K562 (cell line): ENCODE results near the gene LATS1. TPM values are rescaled to one million over a fixed set of nuclear protein-coding genes. Genes with fewer than 3 reads are reported as not detected.

ENCODE experiments used
- ARID3A ChIP-seq: IDR thresholded peaks from 2 replicates; pipeline ENCODE4 v1.6.1; 2012; ENCODE audit warnings: low read depth, low read length, improper control_type of control experiment, borderline replicate concordance
- ASH1L ChIP-seq: fragments of 450-650 bp; IDR thresholded peaks from 2 replicates; pipeline ENCODE4 v1.6.1; 2018; ENCODE audit warnings: borderline replicate concordance, mild to moderate bottlenecking, low read depth; ENCODE audit not compliant: partially characterized antibody
- BHLHE40 ChIP-seq: IDR thresholded peaks from 2 replicates; pipeline ENCODE4 v1.6.1; 2011; ENCODE audit warnings: low read length, improper control_type of control experiment
- CHCHD3 ChIP-seq: fragments of 250-450 bp; sonication (Bioruptor Pico); IDR thresholded peaks from 2 replicates; pipeline ENCODE4 v2.1.2; 2022; ENCODE audit warnings: mild to moderate bottlenecking
- CTBP1 ChIP-seq: fragments of 450-650 bp; IDR thresholded peaks from 2 replicates; pipeline ENCODE4 v1.6.1; 2016; ENCODE audit warnings: borderline replicate concordance
- DDX20 ChIP-seq: fragments of 450-650 bp; IDR thresholded peaks from 2 replicates; pipeline ENCODE4 v1.6.1; 2016; ENCODE audit warnings: missing genetic modification characterization, low read depth, mild to moderate bottlenecking, missing compliant biosample characterization, moderate library complexity
- ELF2 ChIP-seq: fragments of 250-450 bp; sonication (Bioruptor Pico); IDR thresholded peaks from 2 replicates; pipeline ENCODE4 v1.5.0; 2021; ENCODE audit warnings: mild to moderate bottlenecking
- EWSR1 ChIP-seq: fragments of 450-650 bp; IDR thresholded peaks from 2 replicates; pipeline ENCODE4 v1.6.1; 2018; ENCODE audit warnings: borderline replicate concordance, mild to moderate bottlenecking, low read depth, moderate library complexity; ENCODE audit not compliant: partially characterized antibody
- KAT2B ChIP-seq: IDR thresholded peaks from one replicate; pipeline ENCODE4 v1.6.1; 2012; ENCODE audit warnings: low read depth, mild to moderate bottlenecking, control low read depth, inconsistent platforms, low read length, moderate library complexity
- KDM2B ChIP-seq: fragments of 250-450 bp; sonication (Bioruptor Pico); IDR thresholded peaks from 2 replicates; pipeline ENCODE4 v1.8.0; 2021; ENCODE audit warnings: mild to moderate bottlenecking, moderate library complexity
- LCOR ChIP-seq: sonication (generic); formaldehyde crosslinking; IDR thresholded peaks from 2 replicates; pipeline ENCODE4 v1.8.0; 2022; ENCODE audit warnings: mild to moderate bottlenecking, missing genetic modification reagents
- MED1 ChIP-seq: sonication (generic); formaldehyde crosslinking; IDR thresholded peaks from 2 replicates; pipeline ENCODE4 v1.8.1; 2023; ENCODE audit warnings: missing genetic modification reagents, borderline replicate concordance
- SAP30 ChIP-seq: fragments of 200-600 bp; sonication (generic); IDR thresholded peaks from 2 replicates; pipeline ENCODE4 v1.6.1; 2012; ENCODE audit warnings: borderline replicate concordance, low read depth, mild to moderate bottlenecking, moderate library complexity, low read length, control low read depth, inconsistent platforms; ENCODE audit not compliant: insufficient read depth, poor library complexity, severe bottlenecking
- SIN3A ChIP-seq, 2 experiments: fragments of 150-350 bp in 1 of 2; IDR thresholded peaks; 2 replicates each; pipeline ENCODE4 v1.6.1; 2011 to 2016; ENCODE audit warnings: borderline replicate concordance in 2 of 2, low read depth in 2 of 2, low read length in 2 of 2, mild to moderate bottlenecking in 2 of 2, moderate library complexity in 2 of 2; ENCODE audit not compliant: control insufficient read depth in 1 of 2
- SMARCA5 ChIP-seq: fragments of 450-650 bp; IDR thresholded peaks from 2 replicates; pipeline ENCODE4 v1.6.1; 2016
- SNIP1 ChIP-seq: fragments of 450-650 bp; IDR thresholded peaks from 2 replicates; pipeline ENCODE4 v1.7.1; 2017; ENCODE audit warnings: low read depth, mild to moderate bottlenecking
- TAF7 ChIP-seq: fragments of 450-650 bp; IDR thresholded peaks from 2 replicates; pipeline ENCODE4 v1.6.1; 2016; ENCODE audit warnings: missing genetic modification characterization, missing compliant biosample characterization
- ZNF324 ChIP-seq: fragments of 250-450 bp; sonication (Bioruptor Pico); IDR thresholded peaks from 2 replicates; pipeline ENCODE4 v1.4.0; 2020; ENCODE audit warnings: mild to moderate bottlenecking
- polyA plus RNA-seq, 8 experiments: library from polyadenylated mRNA; depleted of rRNA in 4 of 8; stranded (reverse) in 5 of 8; unstranded in 3 of 8; fragments of >200 nt; fragmentation: Nextera tagmentation in 2 of 8; fragmentation: Illumina TruSeq in 1 of 8; extraction: Ambion mirVana in 2 of 8; extraction: Trizol in 1 of 8; gene quantifications; 2 replicates each; pipeline versions ENCODE4 v1.2.1 to v1.2.3, GENCODE V29; 2011 to 2014; ENCODE audit warnings: inconsistent platforms in 1 of 8, missing spikeins in 1 of 8
- total RNA-seq, 7 experiments: library from RNA; depleted of rRNA in 6 of 7; stranded (reverse); fragments of >200 nt in 6 of 7; fragmentation: Illumina TruSeq in 2 of 7; extraction: Trizol in 2 of 7; gene quantifications; 2 replicates each; pipeline versions ENCODE4 v1.2.1 to v1.2.3, GENCODE V29; 2011 to 2021; ENCODE audit warnings: low replicate concordance in 1 of 7
- TF ChIP-seq, protein P1 (sequence below): fragments of 150-350 bp; conservative IDR thresholded peaks from 2 replicates; pipeline ENCODE4 v1.6.1; 2014; ENCODE audit warnings: low read length
- TF ChIP-seq, protein P2 (sequence below): sonication (generic); formaldehyde crosslinking; IDR thresholded peaks from 2 replicates; pipeline ENCODE4 v1.8.0; 2023; ENCODE audit warnings: mild to moderate bottlenecking, missing genetic modification reagents

LATS1 gene
- total and polyA plus RNA-seq, 9 of the 15 experiments (the other 6 are each of a cell fraction or from before 2014, with no cell fraction given), result 5.0 to 36.3 (median 18.4) TPM

DNA sequence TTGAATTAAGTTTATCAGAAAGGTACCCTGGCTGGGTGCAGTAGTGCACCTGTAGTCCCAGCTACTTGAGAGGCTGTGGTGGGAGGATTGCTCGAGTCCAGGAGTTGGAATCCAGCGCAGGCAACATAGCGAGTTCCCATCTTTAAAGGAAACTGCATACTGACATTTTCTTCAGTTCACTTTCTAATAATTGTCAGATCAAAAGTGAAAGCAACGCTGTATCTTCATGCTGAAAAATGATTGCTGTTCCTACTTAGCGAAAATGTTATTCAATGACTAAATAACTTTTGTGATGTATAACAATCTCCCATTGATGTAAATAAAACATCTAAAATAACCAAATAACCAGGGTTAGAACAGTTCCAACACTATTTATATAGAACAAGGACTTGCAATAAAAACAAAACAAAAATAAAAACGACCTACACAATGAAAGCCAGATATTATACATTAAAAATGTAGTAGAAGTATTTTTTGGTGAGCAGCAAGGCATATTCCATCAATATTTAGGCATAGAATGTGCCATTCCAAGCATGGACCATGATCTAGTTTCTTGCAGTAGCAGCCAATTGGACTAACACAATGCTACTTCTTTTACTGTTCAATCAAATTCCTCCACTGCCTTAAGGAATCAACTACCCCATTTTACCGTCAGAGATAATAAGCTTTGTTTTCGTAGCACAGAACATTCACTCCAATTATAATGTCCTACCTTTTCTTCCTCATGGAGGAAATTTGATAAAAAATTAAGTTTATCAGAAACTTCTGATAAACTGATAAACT, 1.5 kb downstream of the LATS1 start (continued):
- TF ChIP-seq, protein P1, sequence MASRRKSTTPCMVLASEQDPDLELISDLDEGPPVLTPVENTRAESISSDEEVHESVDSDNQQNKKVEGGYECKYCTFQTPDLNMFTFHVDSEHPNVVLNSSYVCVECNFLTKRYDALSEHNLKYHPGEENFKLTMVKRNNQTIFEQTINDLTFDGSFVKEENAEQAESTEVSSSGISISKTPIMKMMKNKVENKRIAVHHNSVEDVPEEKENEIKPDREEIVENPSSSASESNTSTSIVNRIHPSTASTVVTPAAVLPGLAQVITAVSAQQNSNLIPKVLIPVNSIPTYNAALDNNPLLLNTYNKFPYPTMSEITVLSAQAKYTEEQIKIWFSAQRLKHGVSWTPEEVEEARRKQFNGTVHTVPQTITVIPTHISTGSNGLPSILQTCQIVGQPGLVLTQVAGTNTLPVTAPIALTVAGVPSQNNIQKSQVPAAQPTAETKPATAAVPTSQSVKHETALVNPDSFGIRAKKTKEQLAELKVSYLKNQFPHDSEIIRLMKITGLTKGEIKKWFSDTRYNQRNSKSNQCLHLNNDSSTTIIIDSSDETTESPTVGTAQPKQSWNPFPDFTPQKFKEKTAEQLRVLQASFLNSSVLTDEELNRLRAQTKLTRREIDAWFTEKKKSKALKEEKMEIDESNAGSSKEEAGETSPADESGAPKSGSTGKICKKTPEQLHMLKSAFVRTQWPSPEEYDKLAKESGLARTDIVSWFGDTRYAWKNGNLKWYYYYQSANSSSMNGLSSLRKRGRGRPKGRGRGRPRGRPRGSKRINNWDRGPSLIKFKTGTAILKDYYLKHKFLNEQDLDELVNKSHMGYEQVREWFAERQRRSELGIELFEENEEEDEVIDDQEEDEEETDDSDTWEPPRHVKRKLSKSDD, result no peak
- no peak for TF ChIP-seq ELF2 (CRISPR knock-in tag)
- TF ChIP-seq ASH1L, result no peak
- no peak for TF ChIP-seq ARID3A
- TF ChIP-seq DDX20 (tag), result no peak
- TF ChIP-seq SNIP1, result no peak
- TF ChIP-seq SIN3A (IDR thresholded peaks at IDR 0.05; ENCODE audit: borderline replicate concordance in 2 of 2, control insufficient read depth in 1 of 2, low read depth in 2 of 2, low read length in 2 of 2), result no peak
- TF ChIP-seq TAF7 (tag), result no peak
- TF ChIP-seq SMARCA5, result no peak
- TF ChIP-seq BHLHE40, result no peak
- TF ChIP-seq CTBP1, result no peak
- no peak for TF ChIP-seq SAP30
- TF ChIP-seq, protein P2, sequence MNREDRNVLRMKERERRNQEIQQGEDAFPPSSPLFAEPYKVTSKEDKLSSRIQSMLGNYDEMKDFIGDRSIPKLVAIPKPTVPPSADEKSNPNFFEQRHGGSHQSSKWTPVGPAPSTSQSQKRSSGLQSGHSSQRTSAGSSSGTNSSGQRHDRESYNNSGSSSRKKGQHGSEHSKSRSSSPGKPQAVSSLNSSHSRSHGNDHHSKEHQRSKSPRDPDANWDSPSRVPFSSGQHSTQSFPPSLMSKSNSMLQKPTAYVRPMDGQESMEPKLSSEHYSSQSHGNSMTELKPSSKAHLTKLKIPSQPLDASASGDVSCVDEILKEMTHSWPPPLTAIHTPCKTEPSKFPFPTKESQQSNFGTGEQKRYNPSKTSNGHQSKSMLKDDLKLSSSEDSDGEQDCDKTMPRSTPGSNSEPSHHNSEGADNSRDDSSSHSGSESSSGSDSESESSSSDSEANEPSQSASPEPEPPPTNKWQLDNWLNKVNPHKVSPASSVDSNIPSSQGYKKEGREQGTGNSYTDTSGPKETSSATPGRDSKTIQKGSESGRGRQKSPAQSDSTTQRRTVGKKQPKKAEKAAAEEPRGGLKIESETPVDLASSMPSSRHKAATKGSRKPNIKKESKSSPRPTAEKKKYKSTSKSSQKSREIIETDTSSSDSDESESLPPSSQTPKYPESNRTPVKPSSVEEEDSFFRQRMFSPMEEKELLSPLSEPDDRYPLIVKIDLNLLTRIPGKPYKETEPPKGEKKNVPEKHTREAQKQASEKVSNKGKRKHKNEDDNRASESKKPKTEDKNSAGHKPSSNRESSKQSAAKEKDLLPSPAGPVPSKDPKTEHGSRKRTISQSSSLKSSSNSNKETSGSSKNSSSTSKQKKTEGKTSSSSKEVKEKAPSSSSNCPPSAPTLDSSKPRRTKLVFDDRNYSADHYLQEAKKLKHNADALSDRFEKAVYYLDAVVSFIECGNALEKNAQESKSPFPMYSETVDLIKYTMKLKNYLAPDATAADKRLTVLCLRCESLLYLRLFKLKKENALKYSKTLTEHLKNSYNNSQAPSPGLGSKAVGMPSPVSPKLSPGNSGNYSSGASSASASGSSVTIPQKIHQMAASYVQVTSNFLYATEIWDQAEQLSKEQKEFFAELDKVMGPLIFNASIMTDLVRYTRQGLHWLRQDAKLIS (CRISPR knock-in tag), result no peak
- TF ChIP-seq EWSR1, result no peak
- TF ChIP-seq KDM2B (CRISPR knock-in tag), result no peak
- TF ChIP-seq MED1 (CRISPR knock-in tag), result no peak
- TF ChIP-seq ZNF324 (CRISPR knock-in tag), result no peak
- no peak for TF ChIP-seq KAT2B
- TF ChIP-seq CHCHD3 (CRISPR knock-in tag), result no peak
- TF ChIP-seq LCOR (CRISPR knock-in tag), result no peak
